ENCODE results near the gene ITGB2.

Gene ITGB2

GRCh38 chr21:44897326-44898010 is 23.2 kb downstream of the ITGB2 start:
- no peak for DNase-seq (ENCODE audit: low spot score)

GRCh38 chr21:44896561-44897286 is 24.0 kb downstream of the ITGB2 start:
- DNase-seq (ENCODE audit: low spot score) = no peak

GRCh38 chr21:44895859-44896258 is 24.8 kb downstream of the ITGB2 start:
- no peak for DNase-seq (ENCODE audit: low spot score)

- DNase-seq (ENCODE audit: low spot score) = no peak
These were observed 25.9 kb downstream of the ITGB2 start for GRCh38 chr21:44894687-44895302.

GRCh38 chr21:44893948-44894656 is 26.6 kb downstream of the ITGB2 start:
- DNase-seq (ENCODE audit: low spot score) = no peak

- no peak for DNase-seq (ENCODE audit: low spot score)
These were observed 27.5 kb downstream of the ITGB2 start for GRCh38 chr21:44893278-44893556.

GRCh38 chr21:44892536-44893277 is 28.0 kb downstream of the ITGB2 start:
- DNase-seq (ENCODE audit: low spot score) = peak; percentile 86

GRCh38 chr21:44892095-44892494 is 28.6 kb downstream of the ITGB2 start:
- no peak for DNase-seq (ENCODE audit: low spot score)

- DNase-seq (ENCODE audit: low spot score) = no peak
These were observed 29.1 kb downstream of the ITGB2 start for GRCh38 chr21:44891631-44892031.

- no peak for DNase-seq (ENCODE audit: low spot score)
These were observed 29.6 kb downstream of the ITGB2 start for GRCh38 chr21:44890961-44891541.

GRCh38 chr21:44890338-44890931 is 30.3 kb downstream of the ITGB2 start:
- DNase-seq (ENCODE audit: low spot score) = no peak

GRCh38 chr21:44889625-44890337 is 30.9 kb downstream of the ITGB2 start:
- DNase-seq (ENCODE audit: low spot score) = no peak

- DNase-seq (ENCODE audit: low spot score) = no peak
These were observed 31.8 kb downstream of the ITGB2 start for GRCh38 chr21:44888581-44889550.

- DNase-seq (ENCODE audit: low spot score) = no peak
These were observed 32.7 kb downstream of the ITGB2 start for GRCh38 chr21:44887807-44888580.

GRCh38 chr21:44887126-44887806 is 33.4 kb downstream of the ITGB2 start:
- DNase-seq (ENCODE audit: low spot score) = no peak

- no peak for DNase-seq (ENCODE audit: low spot score)
These were observed 34.3 kb downstream of the ITGB2 start for GRCh38 chr21:44886113-44887075.

- DNase-seq (ENCODE audit: low spot score) = no peak
These were observed 35.1 kb downstream of the ITGB2 start for GRCh38 chr21:44885615-44886014.
